ENCODE data around the gene ITIH3.

DNA sequence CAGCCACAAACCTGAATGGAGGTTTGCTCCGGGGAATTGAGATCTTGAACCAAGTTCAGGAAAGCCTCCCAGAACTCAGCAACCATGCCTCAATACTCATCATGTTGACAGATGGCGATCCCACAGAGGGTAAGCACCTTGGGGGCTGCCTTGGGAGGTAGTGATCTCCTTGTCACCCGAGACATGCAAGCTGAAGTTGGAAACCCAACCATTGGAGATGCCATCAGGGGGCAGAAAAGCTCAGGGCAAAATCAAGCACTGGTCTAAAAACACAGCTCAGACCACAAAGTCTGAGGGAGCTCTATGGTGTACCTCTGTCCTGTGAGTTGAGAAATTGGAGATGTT is 11.4 kb upstream of the ITIH3 start:
- TF ChIP-seq EZH2 (IDR thresholded peaks at IDR 0.05; ENCODE audit: borderline replicate concordance, low read depth, low read length, poor library complexity, severe bottlenecking) (no peak), CTCF (conservative IDR thresholded peaks at IDR 0.05; ENCODE audit: low read depth, low read length) (no peak)

Data from A673 (cell line).